IPS DF 4.7 (cell line): ENCODE measurements around the gene MYH4.

Source experiments
- DNase-seq: peaks from one replicate; pipeline ENCODE4 v3.0.0-alpha.2; 2013; ENCODE audit warnings: low spot score; ENCODE audit errors: extremely low read depth

MYH4 gene

DNA sequence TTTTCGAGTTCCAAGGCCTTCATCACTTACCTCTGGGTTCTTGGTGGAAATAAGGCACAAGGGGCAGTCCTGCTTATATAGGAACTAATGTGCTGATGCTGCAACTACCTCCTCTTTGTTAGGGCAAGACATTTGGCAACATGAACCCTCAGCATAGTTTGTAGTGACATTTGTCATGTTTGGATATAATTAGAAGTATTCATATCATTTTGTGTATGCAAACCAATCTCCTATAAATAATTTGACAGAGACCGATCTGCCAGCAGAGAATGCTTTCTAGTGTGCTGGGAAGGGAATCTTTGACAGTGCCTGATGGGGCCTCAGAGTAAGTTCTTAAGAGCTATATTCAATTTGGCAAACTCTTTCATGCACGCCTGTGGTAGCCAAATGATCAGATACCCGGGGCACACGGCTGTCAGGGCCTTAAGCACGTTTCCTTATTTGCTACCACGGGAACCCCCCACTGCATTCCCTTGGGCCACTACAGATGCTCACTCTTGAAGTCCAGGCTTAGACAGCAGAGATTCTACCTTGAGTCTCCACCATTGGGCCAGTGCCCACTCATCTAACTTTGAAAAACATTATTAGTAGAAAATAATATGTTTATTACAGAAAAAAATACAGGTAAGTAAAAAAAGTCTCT is 47.3 kb downstream of the MYH4 start, which contains the start of gene MYH8:
Gene MYH8 (minus strand): TSS at position 51 of the 643 bp plus-strand sequence. CDS start 1,723 bp downstream, outside the sequence.
- DNase-seq: no peak

GRCh38 chr17:10421211-10421610 is 48.1 kb downstream of the MYH4 start:
- DNase-seq: no peak

GRCh38 chr17:10420811-10421210 is 48.5 kb downstream of the MYH4 start:
- no peak for DNase-seq

GRCh38 chr17:10417431-10417830 is 51.9 kb downstream of the MYH4 start:
- no peak for DNase-seq

- DNase-seq: no peak
These were observed 54.2 kb downstream of the MYH4 start for GRCh38 chr17:10415161-10415560.

- DNase-seq: no peak
These were observed 65.8 kb downstream of the MYH4 start for GRCh38 chr17:10403589-10403988.

DNA sequence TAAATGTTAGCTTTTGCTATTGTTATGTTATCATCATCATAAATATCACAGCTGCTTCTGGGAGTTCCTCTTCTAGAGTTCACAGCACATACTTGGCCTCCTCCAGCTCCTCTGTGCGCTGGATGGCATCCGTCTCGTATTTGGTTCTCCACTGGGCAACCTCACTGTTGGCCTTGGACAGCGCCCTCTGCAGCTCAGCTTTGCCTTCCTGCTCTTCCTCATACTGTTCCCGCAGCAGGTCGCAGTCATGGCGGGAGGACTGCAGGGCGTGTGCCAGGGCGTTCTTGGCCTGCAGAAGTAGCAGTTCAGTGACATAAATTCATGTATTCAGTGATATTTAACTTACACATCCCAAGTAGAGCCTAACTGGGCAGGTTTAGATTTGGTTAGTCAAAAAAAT is 71.0 kb downstream of the MYH4 start:
- no peak for DNase-seq

GRCh38 chr17:10396524-10397163 is 72.7 kb downstream of the MYH4 start:
- DNase-seq: no peak

DNA sequence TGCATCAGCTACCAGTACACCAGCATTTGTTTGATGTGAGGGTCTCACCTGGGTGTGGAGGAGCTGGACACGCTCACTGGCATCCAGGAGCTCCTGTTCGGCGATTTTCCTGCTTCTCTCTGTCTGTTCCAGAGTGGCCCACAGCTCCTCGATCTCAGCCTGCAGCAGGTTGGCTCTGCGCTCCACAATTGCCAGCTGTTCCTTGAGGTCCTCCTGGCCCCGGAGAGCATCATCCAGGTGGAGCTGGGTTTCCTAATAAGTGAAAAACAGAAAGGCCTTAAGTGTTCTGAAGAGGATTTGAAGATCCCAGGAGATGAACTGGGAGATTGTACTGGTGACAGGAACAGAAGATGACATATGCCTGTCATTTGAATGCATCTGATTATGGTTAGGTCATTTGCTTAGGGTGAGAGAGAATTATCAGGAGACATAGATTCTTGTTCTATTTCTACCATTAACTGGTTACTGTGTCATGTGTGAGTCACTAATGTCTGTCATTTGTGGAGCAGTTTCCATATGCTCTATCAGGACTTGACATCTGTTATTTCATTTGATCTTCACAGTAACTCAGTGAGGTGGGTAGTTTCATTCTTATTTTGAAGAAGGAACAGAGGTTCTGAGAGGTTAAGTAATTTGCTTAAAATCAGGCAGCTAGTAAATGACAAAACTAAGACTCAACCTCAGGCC is 75.0 kb downstream of the MYH4 start:
- no peak for DNase-seq
